Heart right ventricle (tissue), 16 donors: Measurements from ENCODE around the gene SOX15. TPM values are rescaled to one million over a fixed set of nuclear protein-coding genes. Genes with fewer than 3 reads are reported as not detected.

Source experiments
- ATAC-seq, 8 donors: fragments of 200-7000 bp; cut with Tn5 transposase; one replicate each; pipeline ENCODE4 v1.9.1; 2020; ENCODE audit warnings: mild to moderate bottlenecking in 8 of 8, moderate library complexity in 8 of 8, moderate number of reproducible peaks in 1 of 8
- DNase-seq, 2 donors: peaks; one replicate each; pipeline ENCODE4 v3.0.0-alpha.2; 2020
- H3K27ac ChIP-seq, 10 donors: fragments of 200-600 bp; sonication (generic) in 2 of 10; one replicate each; pipeline versions ENCODE4 v1.5.0 to v1.8.0; 2020 to 2022; ENCODE audit warnings: mild to moderate bottlenecking in 3 of 10
- H3K27me3 ChIP-seq, 7 donors: fragments of 200-600 bp; one replicate each; pipeline ENCODE4 v1.8.0; 2021 to 2022; ENCODE audit warnings: mild to moderate bottlenecking in 2 of 7
- H3K36me3 ChIP-seq, 9 donors: fragments of 200-600 bp; sonication (generic) in 1 of 9; one replicate each; pipeline versions ENCODE4 v1.5.0 to v1.8.0; 2020 to 2022; ENCODE audit warnings: mild to moderate bottlenecking in 2 of 9
- H3K4me1 ChIP-seq, 9 donors: fragments of 200-600 bp; sonication (generic) in 1 of 9; one replicate each; pipeline versions ENCODE4 v1.5.0 to v1.8.0; 2020 to 2022; ENCODE audit warnings: mild to moderate bottlenecking in 4 of 9
- H3K4me3 ChIP-seq, 10 donors: fragments of 200-600 bp; sonication (generic) in 2 of 10; one replicate each; pipeline versions ENCODE4 v1.5.0 to v1.8.0; 2020 to 2022; ENCODE audit warnings: mild to moderate bottlenecking in 7 of 10, moderate library complexity in 2 of 10
- H3K9me3 ChIP-seq, 11 donors: fragments of 200-600 bp in 10 of 11; sonication (generic) in 2 of 11; one replicate each; pipeline versions ENCODE4 v1.5.0 to v1.8.0; 2013 to 2022; ENCODE audit warnings: mild to moderate bottlenecking in 2 of 11, control low read depth in 1 of 11, moderate library complexity in 1 of 11
- WGBS, 2 donors: extraction: QIAGEN DNeasy Blood & Tissue Kit; methylation state at CpG; one replicate each; pipeline ENCODE4 v1.1.7; 2013; ENCODE audit warnings: inconsistent platforms in 1 of 2; 5-methylcytosine and 5-hydroxymethylcytosine counted together
- intact Hi-C, 10 donors: fragments of 100-400 bp; cut with DNase I; formaldehyde crosslinking; loops; one replicate each; pipeline versions ENCODE4 v1.11.1 to v1.14.2; 2022
- polyA plus RNA-seq, 2 donors: library from polyadenylated mRNA; stranded (reverse); fragments of 200-250 nt; gene quantifications; one replicate each; pipeline ENCODE4 v1.2.3, GENCODE V29; 2013
- total RNA-seq, 10 donors: library from RNA; stranded (reverse); fragmentation: NEBNext Ultra II Directional in 3 of 10; extraction: Animal tissue kit (Norgen Biotek cat#: 25700) in 3 of 10; gene quantifications; one replicate each; pipeline versions ENCODE4 v1.2.1 to v1.2.4, GENCODE V29; 2021 to 2023
- TF ChIP-seq, protein P1 (sequence below), 9 donors: fragments of 200-600 bp; sonication (generic) in 2 of 9; IDR thresholded peaks; one replicate each; pipeline versions ENCODE4 v1.5.0 to v1.8.0; 2021 to 2022; ENCODE audit warnings: antibody characterized with exemption in 9 of 9, mild to moderate bottlenecking in 5 of 9, moderate library complexity in 1 of 9
- donor health status: Arrhythmogenic right ventricular cardiomyopathy.
- donor health status: ischemic (EF 13 %, LVEDD 7.1; RV severe dilation, severe dysfunction).
- donor health status: healthy with polysubstance abuse.
- donor health status: DM: no; HTN: yes; CAD: no.
- donor health status: DM: no; HTN: no; CAD: no.
- donor health status: ischemic (EF 25% LVEDD 6.9; RV normal size, moderate dysfunction).
- donor health status: ischemic (EF 25% LVEDD 5.7; RV mildly dilated, moderate dysfunction).
- donor health status: healthy.
- donor health status: DM: yes; HTN: yes; CAD: no.
- donor health status: Ischemic cardiomyopathy.
- donor health status: ischemic (EF 35%, LVEDD 5.7; RV mildly dilated, moderate dysfunction).
- donor health status: nonischemic (EF 11% LVEDD 7.7; RV severe dilation, severe dysfunction).
- donor health status: DM: yes; HTN: yes; CAD: no.
- donor health status: PGD.
- donor health status: ischemic (EF 29% LVEDD 5.4; RV normal size, mild dysfunction).
- donor health status: nonischemic (EF 23%, LVEDD 6.1; RV moderate dilation, normal function).

The SOX15 gene
- total and polyA plus RNA-seq, 12 donors = 0.23 to 2.6 (median 1.2) TPM

DNA sequence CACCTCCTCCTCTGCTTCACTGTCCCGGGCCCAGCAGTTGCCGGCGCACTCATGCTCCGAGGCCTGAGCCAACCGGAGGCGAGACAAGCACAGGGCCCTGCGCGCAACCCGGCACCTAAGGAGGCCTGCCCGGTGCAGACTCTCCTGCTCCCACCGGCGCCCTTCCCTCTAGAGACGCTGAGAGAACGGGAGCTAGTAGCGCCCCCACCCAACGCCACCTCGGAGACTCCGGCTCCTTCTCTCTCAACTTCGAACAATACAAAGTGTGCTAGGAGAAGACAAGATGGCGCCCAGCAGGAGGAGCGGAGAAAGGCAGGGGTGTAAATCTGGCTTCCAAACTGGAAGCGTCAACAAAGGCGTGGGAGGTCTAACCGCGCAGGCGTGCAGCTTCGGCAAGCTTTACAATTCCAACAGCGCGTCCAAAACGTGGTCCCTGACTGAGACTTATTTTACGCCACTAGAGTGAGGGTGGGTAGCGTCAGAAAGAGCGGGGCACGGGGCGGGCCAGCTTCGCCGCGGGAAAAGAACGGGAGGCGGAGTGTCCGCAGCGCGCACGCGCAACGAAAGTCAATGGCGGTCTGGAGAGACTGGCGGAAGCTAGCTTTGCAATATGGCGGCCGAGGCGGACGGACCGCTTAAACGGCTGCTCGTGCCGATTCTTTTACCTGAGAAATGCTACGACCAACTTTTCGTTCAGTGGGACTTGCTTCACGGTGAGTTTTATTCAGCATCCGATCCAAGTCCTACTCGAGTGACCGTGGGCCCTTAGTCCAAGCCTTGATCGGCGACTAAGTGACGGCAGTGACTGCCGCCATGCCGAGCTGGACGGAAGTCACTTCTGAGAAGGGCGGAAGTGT lies 6.4 kb downstream of the SOX15 start, which contains the start of gene MPDU1:
MPDU1 (plus strand) TSS at position 600 of the 857 bp plus-strand sequence; CDS start at position 611, 11 bp downstream.
- Histone ChIP-seq H3K9me3 (no peaks in the 10 kb centered on the region), H3K4me3 (peak within 1 kb of the TSS; percentile 10 to 75 (median 66)), H3K27ac (peak within 1 kb of the TSS; percentile 90 to 97 (median 94)), H3K36me3 (peaks cover 0 to 40% (median 5%) of the 10 kb centered on the region in 9 donors), H3K27me3 (no peaks in the 10 kb centered on the region), H3K4me1 (peaks cover 9 to 76% (median 48%) of the 10 kb centered on the region in 9 donors)
- peak; percentile 97 for DNase-seq
- TF ChIP-seq, protein P1, sequence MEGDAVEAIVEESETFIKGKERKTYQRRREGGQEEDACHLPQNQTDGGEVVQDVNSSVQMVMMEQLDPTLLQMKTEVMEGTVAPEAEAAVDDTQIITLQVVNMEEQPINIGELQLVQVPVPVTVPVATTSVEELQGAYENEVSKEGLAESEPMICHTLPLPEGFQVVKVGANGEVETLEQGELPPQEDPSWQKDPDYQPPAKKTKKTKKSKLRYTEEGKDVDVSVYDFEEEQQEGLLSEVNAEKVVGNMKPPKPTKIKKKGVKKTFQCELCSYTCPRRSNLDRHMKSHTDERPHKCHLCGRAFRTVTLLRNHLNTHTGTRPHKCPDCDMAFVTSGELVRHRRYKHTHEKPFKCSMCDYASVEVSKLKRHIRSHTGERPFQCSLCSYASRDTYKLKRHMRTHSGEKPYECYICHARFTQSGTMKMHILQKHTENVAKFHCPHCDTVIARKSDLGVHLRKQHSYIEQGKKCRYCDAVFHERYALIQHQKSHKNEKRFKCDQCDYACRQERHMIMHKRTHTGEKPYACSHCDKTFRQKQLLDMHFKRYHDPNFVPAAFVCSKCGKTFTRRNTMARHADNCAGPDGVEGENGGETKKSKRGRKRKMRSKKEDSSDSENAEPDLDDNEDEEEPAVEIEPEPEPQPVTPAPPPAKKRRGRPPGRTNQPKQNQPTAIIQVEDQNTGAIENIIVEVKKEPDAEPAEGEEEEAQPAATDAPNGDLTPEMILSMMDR (IDR thresholded peaks at IDR 0.05) = no peak
- intact Hi-C loops = loop anchor here in 3 of 10 donors (5.0 to 10.0 kb wide), 2 partner anchors 104 to 149 kb away; partner anchors contain the start of genes TP53 (in 2 of the 3), WRAP53 (in 2 of the 3), FGF11 (in 1 of the 3) and TMEM102 (in 1 of the 3)
- ATAC-seq = peak; percentile 81 to 96 (median 90)
- 13 to 14% methylated on average over 69 of the region's 69 CpGs for WGBS, 2 donors

DNA sequence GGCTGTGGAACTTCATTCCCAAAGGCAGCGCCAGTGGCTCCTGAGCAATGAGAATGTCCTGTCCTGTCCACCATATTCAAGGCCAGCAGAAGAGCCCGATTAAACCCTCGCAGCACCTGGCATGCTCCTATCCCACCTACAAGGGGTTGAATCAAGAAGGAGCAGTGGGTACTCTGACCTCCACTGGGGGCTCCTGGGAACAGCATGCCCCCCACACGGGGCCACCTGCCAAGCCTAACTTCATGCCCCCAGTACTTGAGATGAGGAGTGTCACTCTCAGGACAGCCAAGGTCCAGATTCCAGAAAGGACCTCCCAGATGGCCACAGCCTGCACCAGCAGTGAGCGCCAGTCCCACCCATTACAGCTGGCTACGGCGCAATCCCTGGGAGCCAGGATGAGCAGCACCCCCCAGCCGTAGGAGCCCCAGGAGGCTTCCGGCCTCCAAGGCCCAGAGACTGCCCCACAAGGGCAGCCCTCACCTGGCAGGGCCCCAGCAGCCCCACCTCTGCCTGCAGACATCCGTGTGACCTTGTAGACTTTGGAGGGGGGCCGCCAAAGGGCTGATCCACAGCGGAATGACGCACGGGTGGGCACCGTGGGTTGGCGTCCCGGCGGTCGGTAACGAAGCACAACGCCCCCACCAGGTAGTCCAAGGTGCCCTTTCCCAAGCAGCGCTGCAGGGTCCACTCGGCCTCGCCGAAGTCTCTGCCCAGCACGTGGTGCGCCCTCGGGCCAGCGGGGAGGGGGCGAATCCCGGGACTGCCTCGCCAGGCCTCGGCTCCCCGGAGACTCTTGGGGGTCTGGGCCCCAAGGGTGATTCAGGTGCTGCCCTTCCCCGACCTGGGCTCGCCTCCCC lies 7.3 kb downstream of the SOX15 start:
- ATAC-seq = peak in 2 of 8 donors; percentile 1 to 9
- TF ChIP-seq, protein P1 (IDR thresholded peaks at IDR 0.05) = no peak
- Histone ChIP-seq H3K9me3 (no peaks in the 10 kb centered on the region), H3K4me1 (peaks cover 9 to 76% (median 41%) of the 10 kb centered on the region in 9 donors), H3K36me3 (peaks cover 0 to 40% (median 14%) of the 10 kb centered on the region in 9 donors), H3K27me3 (no peaks in the 10 kb centered on the region), H3K27ac (peak overlapping the region; percentile 90 to 97 (median 94)), H3K4me3 (peak overlapping the region in 9 of 10 donors; percentile 50 to 75 (median 66))
- 87% methylated on average over 36 of the region's 36 CpGs for WGBS, 2 donors
- intact Hi-C loops = loop anchor here in 3 of 10 donors (5.0 to 10.0 kb wide), 2 partner anchors 105 to 148 kb away; partner anchors contain the start of genes TP53 (in 2 of the 3), WRAP53 (in 2 of the 3), FGF11 (in 1 of the 3) and TMEM102 (in 1 of the 3)
- peak in 1 of 2 donors; percentile 37 for DNase-seq

DNA sequence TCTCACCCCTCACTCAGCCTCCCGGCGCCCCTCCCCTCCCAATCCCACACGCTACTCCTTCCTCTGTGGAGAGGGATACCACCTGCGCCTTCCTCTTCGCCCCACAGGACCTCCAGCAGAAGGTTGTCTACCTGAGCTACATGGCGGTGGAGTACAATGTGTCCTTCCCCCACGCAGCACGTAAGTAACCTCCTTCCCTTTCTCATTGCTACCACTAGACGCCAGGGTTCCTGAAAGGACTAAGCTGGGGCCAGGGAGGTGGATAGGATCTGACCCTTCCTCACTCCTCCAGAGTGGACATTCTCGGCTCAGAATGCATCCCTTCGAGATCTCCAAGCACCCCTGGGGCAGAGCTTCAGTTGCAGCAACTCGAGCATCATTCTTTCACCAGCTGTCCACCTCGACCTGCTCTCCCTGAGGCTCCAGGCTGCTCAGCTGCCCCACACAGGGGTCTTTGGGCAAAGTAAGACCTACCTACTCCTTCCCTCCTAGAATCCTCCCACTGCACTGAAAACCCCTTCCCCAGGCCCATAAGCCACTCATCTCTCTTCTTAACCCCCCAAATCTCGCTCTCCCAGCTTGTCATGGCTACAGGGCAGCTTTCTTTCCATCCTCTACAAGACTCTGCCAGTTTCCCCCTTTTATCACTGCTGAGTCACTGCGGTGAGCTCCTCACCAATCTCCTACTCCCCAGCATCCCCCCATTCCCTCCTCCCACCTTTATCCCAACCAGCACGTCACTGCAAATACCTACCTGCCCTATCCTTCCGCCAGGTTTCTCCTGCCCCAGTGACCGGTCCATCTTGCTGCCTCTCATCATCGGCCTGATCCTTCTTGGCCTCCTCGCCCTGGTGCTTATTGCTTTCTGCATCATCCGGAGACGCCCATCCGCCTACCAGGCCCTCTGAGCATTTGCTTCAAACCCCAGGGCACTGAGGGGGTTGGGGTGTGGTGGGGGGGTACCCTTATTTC lies 9.0 kb downstream of the SOX15 start:
- 85 to 87% methylated on average over 23 of the region's 23 CpGs for WGBS, 2 donors
- peaks cover 9 to 82% (median 42%) of the 10 kb centered on the region in 9 donors for H3K4me1 ChIP-seq
- no peaks in the 10 kb centered on the region for H3K9me3 ChIP-seq
- no peaks in the 10 kb centered on the region for H3K27me3 ChIP-seq
- peaks cover 9 to 43% (median 31%) of the 10 kb centered on the region in 9 donors for H3K36me3 ChIP-seq
- peak overlapping the region in 7 of 10 donors; percentile 18 to 66 (median 40) for H3K4me3 ChIP-seq
- ATAC-seq = no peak
- no peak for DNase-seq
- TF ChIP-seq, protein P1 (IDR thresholded peaks at IDR 0.05) = no peak
- intact Hi-C loops = loop anchor here in 3 of 10 donors (5.0 to 10.0 kb wide), 2 partner anchors 106 to 146 kb away; partner anchors contain the start of genes TP53 (in 2 of the 3), WRAP53 (in 2 of the 3), FGF11 (in 1 of the 3) and TMEM102 (in 1 of the 3)
- H3K27ac ChIP-seq = peak overlapping the region in 8 of 10 donors; percentile 47 to 94 (median 81)
